Stimulated activated naive CD4-positive, alpha-beta T cell treated with Interleukin-2 at 50 U/mL for 16 hours (primary cell): ENCODE data around the gene MAGEF1.
"Not testable (repeated sequence)": the region's sequence is repeated elsewhere in the genome, so short reads cannot be mapped to it uniquely, and the experiment has no call there.

Experiments
- DNase-seq: peaks from one replicate; lab custom pipeline; 2025; lab: John Stamatoyannopoulos, UW

The MAGEF1 gene

DNA sequence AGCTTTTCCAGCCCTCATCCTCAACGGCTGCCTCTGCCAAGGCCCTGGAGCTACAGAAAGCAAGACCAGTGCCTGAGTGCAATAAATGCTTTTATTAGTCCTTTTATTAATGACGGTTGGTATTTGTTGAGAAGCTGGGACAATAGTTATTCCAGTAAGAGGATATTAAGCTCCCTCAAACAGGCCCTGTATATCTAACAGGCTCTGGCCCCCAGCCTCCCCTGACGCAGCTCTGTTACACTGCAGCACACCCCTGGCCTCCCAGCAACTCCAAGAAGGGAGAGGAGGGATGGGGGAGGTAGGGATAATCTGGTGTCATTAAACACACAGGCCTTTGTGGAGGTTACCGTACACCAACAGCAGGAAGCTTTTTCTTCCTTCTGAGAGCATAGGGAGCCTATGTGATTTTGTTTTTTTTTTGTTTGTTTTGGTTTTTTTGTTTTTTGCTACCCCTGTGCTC is 30.8 kb upstream of the MAGEF1 start:
- DNase-seq: no peak

DNA sequence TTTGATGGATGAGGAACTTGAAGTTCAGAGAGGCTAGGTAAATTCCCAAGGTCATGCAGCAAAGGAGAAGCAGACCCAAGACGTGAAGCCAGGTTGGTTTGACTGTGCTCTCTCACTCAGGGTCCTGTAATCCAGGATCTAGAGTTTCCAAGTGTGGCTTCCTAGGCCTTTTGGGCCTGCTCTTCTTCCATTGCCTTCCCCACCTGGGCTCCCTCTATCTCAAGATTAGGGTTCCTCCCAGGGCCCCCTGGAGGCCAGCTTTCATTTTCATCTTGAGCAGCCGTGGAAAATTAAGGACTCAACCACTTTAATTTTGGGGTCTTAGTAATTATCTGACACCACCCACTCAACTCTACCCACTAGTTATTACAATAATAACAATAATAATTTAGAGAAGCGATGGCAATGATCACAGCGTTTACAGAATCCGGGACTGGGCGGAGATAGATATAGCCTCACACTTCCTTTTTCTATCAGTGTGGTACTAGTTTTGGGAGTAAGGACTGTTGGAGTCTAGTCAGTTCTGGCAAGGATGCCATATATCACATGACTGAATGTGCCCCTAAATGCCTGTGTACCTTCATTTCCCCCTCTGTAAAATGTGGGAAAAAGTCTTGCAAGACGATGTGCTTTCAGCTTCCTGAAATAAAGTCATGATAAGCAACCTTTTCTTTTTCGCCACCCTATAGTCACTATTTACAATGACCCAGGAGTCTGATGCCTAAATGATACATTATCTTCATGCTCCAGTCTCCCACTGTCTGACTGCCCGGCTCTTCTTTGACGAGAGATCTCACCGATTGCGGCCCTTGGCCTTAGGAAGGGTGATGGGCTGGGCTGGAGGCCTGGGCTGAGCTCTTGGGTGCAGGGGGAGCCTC is 30.2 kb upstream of the MAGEF1 start:
- DNase-seq: no peak

GRCh38 chr3:184741259-184741556 is 29.3 kb upstream of the MAGEF1 start:
- DNase-seq: no peak

DNA sequence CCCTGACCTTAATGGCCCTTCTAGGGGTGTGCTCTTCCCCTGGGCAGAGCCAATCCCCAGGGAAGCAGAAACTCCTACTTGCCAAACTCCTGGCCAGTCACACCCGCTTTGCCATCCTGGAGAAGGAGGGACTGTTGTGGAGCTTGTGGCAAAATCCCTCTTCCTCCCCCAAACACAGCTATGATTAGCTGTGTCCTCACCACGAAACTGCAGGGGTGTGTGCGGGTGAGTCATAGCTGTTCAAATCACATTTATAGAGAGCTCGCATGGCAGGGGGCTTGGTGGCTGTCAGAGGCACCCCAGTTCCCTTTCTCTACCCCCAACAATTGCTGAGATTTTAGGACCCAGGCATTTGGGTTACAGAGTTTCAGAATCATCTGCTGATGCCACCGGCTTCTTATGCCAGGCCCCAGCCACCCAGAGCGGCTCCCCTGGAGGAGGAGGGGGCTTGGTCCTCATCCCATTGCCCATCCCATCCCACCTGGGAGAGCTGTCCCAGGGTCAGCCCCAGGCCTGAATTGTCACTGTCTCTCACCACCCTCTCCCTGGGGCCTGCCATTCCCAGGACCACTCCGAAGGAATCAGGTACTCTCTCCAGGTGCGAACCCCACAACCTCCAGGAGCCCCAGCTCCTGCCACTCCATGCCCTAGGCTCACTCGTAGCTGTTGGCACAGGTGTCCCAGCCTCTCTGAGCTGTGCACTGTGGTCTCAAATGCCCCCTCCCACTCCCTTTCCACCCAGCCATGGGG is 28.8 kb upstream of the MAGEF1 start:
- DNase-seq: no peak

DNA sequence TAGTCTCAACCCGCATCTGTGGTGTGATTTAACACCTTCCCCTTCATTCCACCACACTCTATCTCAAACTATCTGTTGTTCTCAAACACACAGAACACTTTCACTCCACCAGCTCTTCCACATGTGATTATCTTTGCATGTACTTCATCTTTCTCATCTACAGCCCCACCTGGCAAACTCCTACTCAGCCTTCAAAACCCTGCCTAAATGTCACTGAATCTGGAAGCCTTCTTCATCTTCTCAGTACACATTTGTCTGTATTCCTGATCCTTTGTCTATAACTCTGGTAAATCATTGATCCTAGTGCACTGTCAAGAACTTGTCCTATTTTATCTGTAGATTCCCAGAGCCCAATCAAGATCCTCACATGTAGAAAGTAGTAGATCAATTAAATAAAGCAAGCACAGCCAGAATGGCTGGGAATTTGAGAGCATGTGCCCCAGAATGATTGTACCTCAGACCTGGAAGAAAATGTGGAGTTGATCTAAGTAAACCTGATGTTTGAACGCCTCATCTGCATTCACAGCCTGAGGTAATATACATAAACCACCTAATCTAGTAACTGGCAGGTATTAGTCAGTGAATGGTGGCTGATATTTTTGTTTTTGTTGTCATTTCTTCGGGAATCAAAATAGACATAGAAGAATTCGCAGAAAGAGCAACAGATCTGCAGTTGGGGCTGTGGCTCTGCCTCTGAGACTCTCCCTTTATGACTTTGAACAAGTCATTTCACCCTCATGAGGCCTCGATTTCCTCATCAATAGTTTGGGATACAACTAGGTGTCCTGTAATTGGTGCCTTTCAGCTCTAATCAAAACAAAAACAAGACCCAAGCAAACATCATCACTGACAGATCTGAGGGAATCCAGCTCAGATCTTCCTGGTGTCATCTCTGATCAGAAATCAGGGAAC is 28.0 kb upstream of the MAGEF1 start:
- no peak for DNase-seq

DNA sequence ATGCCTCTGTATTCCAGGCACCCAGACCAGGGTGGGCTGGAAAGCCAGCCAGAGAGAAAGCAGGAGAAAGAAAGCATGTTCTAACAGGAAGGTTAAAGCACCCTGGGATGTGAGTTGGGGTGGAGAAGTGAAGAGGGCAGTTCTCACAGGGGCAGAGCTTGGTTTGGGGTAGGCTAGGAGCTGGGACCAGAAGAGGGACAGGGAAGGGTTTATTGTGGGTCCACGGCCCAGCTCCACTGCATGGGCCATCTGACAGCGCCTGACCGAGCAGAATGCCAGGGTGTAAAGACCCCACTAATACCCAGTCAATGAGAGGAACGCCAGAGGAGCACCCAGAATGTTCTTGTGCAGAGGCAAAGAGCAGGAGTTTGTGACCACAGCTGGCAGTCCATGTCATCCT is 27.1 kb upstream of the MAGEF1 start:
- DNase-seq: no peak

DNA sequence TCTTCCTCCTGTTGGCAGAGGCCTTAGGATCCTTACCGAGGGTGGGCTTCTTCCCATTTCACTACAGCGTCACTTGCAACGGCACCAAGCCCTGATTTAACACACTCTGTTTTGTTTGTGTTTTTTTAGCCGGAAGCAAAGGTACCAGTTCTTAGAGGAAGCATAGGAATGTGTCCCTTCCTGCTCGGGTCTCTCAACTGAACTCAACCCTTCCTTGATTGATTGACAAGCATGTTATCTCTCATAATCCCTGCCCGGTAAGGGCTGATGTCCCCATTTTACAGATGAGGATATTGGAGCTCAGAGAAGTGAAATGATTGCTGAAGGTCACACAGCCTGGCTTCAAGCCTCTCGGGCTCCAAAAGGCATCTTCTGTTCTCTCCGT is 26.6 kb upstream of the MAGEF1 start:
- no peak for DNase-seq

GRCh38 chr3:184737641-184738505 is 26.0 kb upstream of the MAGEF1 start:
- DNase-seq: no peak

GRCh38 chr3:184737063-184737462 is 25.2 kb upstream of the MAGEF1 start:
- DNase-seq: no peak

GRCh38 chr3:184734903-184735701 is 23.2 kb upstream of the MAGEF1 start:
- DNase-seq: no peak

DNA sequence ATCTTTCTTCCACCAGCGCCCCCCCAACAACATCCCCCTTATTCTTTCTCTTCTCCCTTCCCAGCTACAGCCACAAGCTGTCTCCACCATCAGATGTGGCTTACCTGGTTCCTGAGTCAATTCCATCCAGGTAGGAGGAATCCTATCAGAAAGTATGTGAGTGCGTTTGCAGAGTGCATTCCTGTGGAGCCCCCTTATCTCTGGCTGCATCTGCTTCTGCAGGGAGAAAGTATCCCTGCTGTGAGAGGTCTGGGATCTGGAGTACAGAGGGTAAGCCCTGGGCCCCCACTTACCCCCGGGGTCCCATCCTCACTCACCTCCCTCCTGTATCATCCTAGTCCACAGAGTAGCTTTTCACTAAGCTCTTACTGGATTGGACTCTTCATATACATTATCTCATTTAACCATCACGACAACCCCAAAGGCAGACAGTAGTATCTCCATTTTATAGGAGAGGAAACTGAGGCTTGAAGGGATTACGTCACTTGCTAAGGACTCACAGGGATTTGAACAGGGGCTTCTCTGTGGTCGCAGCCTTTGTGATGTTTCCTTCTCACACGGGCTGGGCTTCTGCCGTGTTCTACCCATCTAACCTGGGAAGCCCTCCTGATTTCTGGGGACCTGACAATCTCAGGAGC is 22.2 kb upstream of the MAGEF1 start:
- DNase-seq: no peak

DNA sequence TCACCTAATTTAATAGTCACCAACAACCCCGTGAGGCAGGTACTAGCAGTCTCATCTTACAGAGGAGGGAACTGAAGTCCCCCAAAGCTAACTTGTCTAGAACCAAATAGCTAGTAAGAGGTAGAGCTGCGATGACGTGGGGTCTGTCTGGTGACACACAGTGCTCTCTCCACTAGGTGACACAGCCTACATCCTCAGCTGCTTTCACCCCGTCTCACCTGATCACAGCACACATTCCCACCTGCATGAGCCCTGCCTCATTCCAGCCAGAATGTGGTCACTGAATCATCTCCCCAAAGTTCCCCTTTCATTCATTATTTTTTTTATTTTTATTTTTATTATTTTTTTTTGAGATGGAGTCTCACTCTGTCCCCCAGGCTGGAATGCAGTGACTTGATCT is 21.3 kb upstream of the MAGEF1 start:
- DNase-seq: no peak

DNA sequence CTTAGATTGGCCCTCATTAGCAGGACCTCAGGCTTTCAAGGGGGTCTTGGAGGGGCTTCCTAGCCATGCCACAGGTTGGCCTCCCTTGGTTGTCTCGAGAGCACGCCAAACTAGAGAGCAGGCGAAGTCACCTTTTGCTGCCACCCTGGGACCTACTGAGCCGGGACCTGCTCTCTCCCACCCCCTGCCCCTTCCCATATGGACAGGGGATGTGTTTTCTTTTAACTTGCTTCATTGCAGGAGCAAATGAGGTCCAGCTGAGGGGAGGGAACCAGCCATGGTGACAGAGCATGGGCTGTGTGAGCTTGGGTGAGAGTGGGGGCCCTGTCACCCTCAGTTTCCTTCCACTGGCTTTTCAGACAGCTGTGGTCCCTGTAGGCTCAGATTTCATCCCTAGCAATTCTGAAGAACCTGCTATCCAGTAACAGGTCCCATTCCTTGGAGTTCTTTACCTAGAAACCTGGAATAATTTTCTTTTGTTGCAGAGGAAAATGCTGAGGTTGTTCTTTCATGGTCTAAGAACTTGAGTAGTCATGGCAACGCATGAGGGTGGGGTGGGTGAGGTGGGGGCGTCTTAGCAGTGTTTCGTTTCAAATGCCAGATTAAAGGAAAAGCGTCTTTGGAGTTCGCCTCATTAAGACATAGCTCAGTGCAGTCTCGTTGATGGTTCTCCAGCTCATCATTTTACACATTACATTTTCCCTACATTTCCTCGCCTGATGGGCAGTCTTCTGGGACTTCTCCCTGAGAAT is 20.1 kb upstream of the MAGEF1 start:
- DNase-seq: no peak

GRCh38 chr3:184730924-184731323 is 19.1 kb upstream of the MAGEF1 start:
- no peak for DNase-seq

DNA sequence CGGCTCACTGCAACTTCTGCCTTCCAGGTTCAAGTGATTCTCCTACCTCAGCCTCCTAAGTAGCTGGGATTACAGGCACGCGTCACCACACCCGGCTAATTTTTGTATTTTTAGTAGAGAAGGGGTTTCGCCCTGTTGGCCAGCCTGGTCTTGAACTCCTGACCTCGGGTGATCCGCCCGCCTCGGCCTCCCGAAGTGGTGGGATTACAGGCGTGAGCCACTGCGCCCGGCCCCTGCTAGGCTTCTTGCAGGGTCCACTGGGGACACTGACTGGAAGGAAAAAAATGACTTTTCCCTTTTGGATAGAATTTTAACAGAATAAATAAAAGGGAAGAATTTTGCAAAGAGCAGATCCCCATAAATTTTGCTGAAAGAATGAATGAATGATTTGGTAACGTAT is 17.3 kb upstream of the MAGEF1 start:
- not testable (repeated sequence) for DNase-seq

GRCh38 chr3:184728010-184728527 is 16.2 kb upstream of the MAGEF1 start:
- no peak for DNase-seq

DNA sequence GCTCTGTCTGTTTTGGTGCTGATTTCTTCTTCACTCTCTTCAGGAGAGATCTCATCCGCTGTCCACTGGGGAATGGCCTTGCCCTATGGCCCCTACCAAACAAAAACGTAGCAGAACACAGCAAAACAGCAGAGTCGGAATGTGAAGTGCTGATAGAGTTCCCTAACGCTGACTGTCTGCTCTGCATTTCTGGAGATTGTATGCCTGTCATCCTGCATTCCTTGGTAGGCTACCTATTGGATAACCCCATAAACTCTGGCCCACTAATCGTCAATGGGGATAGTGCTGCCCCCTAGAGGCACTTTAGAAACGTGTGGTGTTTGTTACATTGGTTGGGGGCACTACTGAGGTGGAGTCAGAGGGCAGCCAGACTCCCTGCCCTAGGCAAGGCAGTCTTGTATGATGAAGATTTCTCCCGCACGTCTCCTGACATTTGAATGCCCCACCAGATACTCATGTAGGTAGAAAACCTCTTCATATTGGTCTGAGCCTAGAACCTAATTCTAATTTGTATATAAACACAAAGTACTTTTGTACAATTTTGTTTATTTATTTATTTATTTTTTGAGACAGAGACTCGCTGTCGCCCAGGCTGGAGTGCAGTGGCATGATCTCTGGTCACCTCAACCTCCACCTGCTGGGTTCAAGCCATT is 15.6 kb upstream of the MAGEF1 start:
- DNase-seq: peak; percentile 13

- DNase-seq: no peak
Observed at GRCh38 chr3:184726497-184726896, 14.6 kb upstream of the MAGEF1 start.
